Common myeloid progenitor, CD34-positive (primary cell): Measurements from ENCODE around the gene USP32.
A peak's percentile ranks its signal among the peaks of the same experiment; 100 is the strongest.

ENCODE experiments used
- CTCF ChIA-PET: fragments of 350-600 bp; sonication (Branson Sonifier 250); formaldehyde crosslinking; loops from one replicate; lab custom pipeline; 2021; ENCODE audit warnings: antibody characterized with exemption; lab: Charles Lee
- POLR2A ChIA-PET: fragments of 350-600 bp; sonication (Branson Sonifier 250); formaldehyde crosslinking; loops from one replicate; lab custom pipeline; 2021; ENCODE audit warnings: antibody characterized with exemption; lab: Charles Lee
- DNase-seq, 3 donors: peaks; one replicate each; pipeline versions ENCODE4 v3.0.0 to v3.0.0-alpha.2; 2013
- H3K27ac ChIP-seq, 2 experiments: 1 replicate in 1 of 2; 2 replicates in 1 of 2; pipeline ENCODE4 v1.7.0; 2013; ENCODE audit warnings: inconsistent platforms in 2 of 2, low read length in 2 of 2, mild to moderate bottlenecking in 2 of 2, low read depth in 1 of 2, moderate library complexity in 1 of 2; ENCODE audit not compliant: severe bottlenecking in 2 of 2, insufficient read depth in 1 of 2, poor library complexity in 1 of 2
- H3K27me3 ChIP-seq, 5 experiments: replicated peaks in 2 of 5; 1 replicate in 3 of 5; 2 replicates in 2 of 5; pipeline versions ENCODE4 v1.6.1 to v1.7.0; 2013; ENCODE audit warnings: low read length in 4 of 5, mild to moderate bottlenecking in 2 of 5, moderate library complexity in 2 of 5, inconsistent platforms in 1 of 5; ENCODE audit not compliant: insufficient read depth in 5 of 5, control insufficient read depth in 4 of 5
- H3K36me3 ChIP-seq, 4 experiments: 1 replicate in 2 of 4; 2 replicates in 2 of 4; pipeline versions ENCODE4 v1.6.1 to v1.7.0; 2013; ENCODE audit warnings: low read length in 3 of 4, control low read depth in 1 of 4, mild to moderate bottlenecking in 1 of 4; ENCODE audit not compliant: control insufficient read depth in 4 of 4, insufficient read depth in 4 of 4
- H3K4me1 ChIP-seq, 4 experiments: 1 replicate in 3 of 4; 2 replicates in 1 of 4; pipeline versions ENCODE4 v1.6.1 to v1.7.1; 2013; ENCODE audit warnings: low read length in 3 of 4, mild to moderate bottlenecking in 3 of 4, control low read depth in 1 of 4, inconsistent platforms in 1 of 4, moderate library complexity in 1 of 4; ENCODE audit not compliant: control insufficient read depth in 4 of 4, insufficient read depth in 4 of 4; ENCODE audit errors: control extremely low read depth in 1 of 4
- H3K4me3 ChIP-seq, 7 experiments: 1 replicate in 4 of 7; 2 replicates in 3 of 7; pipeline versions ENCODE4 v1.5.1 to v1.7.0; 2013; ENCODE audit warnings: mild to moderate bottlenecking in 7 of 7, low read length in 6 of 7, moderate library complexity in 6 of 7, inconsistent platforms in 2 of 7, low read depth in 2 of 7, control low read depth in 1 of 7; ENCODE audit not compliant: insufficient read depth in 4 of 7, control insufficient read depth in 1 of 7; ENCODE audit errors: extremely low read depth in 1 of 7
- H3K9me3 ChIP-seq, 5 experiments: 1 replicate in 4 of 5; 2 replicates in 1 of 5; pipeline versions ENCODE4 v1.6.1 to v1.7.1; 2013; ENCODE audit warnings: low read length in 4 of 5, mild to moderate bottlenecking in 2 of 5, inconsistent platforms in 1 of 5, low read depth in 1 of 5, moderate library complexity in 1 of 5; ENCODE audit not compliant: control insufficient read depth in 4 of 5, insufficient read depth in 2 of 5; ENCODE audit errors: control extremely low read depth in 1 of 5
- WGBS: methylation state at CpG from one replicate; pipeline ENCODE4 v1.1.5; 2013; ENCODE audit not compliant: insufficient coverage; 5-methylcytosine and 5-hydroxymethylcytosine counted together

USP32 gene

GRCh38 chr17:60363700-60364405 lies 28.1 kb downstream of the USP32 start:
- POLR2A ChIA-PET, result no interaction called here
- no CpG with 5 or more reads among the region's 3 CpGs for WGBS
- H3K4me3 ChIP-seq, result no peak overlapping the region
- no peaks in the 10 kb centered on the region for H3K36me3 ChIP-seq
- H3K9me3 ChIP-seq, result no peaks in the 10 kb centered on the region
- CTCF ChIA-PET, result interaction anchor here (1.1 kb wide), 1 partner anchor 9 kb away, joined by 6 read pairs; no protein-coding TSS in a partner anchor
- DNase-seq, result no peak
- H3K4me1 ChIP-seq, result peaks cover 0 to 7% (median 0%) of the 10 kb centered on the region in 4 experiments
- no peaks in the 10 kb centered on the region for H3K27me3 ChIP-seq
- H3K27ac ChIP-seq, result no peak overlapping the region

- Histone ChIP-seq H3K36me3 (no peaks in the 10 kb centered on the region), H3K27me3 (no peaks in the 10 kb centered on the region), H3K4me3 (no peak overlapping the region), H3K9me3 (no peaks in the 10 kb centered on the region), H3K4me1 (peaks cover 0 to 7% (median 0%) of the 10 kb centered on the region in 4 experiments), H3K27ac (no peak overlapping the region)
- ChIA-PET CTCF (no interaction called here), POLR2A (no interaction called here)
- no peak for DNase-seq
- WGBS, result no CpG with 5 or more reads among the region's 4 CpGs
Observed at GRCh38 chr17:60362329-60362728, 29.6 kb downstream of the USP32 start.

- DNase-seq, result peak; percentile 38 to 78 (median 61)
- CTCF ChIA-PET, result no interaction called here
- POLR2A ChIA-PET, result no interaction called here
- Histone ChIP-seq H3K4me1 (peaks cover 0 to 7% (median 0%) of the 10 kb centered on the region in 4 experiments), H3K9me3 (peaks cover 0 to 2% (median 0%) of the 10 kb centered on the region in 5 experiments), H3K36me3 (no peaks in the 10 kb centered on the region), H3K4me3 (no peak overlapping the region), H3K27ac (no peak overlapping the region), H3K27me3 (no peaks in the 10 kb centered on the region)
- no CpG with 5 or more reads among the region's 2 CpGs for WGBS
Observed at GRCh38 chr17:60361889-60362288, 30.0 kb downstream of the USP32 start.

- ChIA-PET CTCF (no interaction called here), POLR2A (no interaction called here)
- H3K27ac ChIP-seq, result no peak overlapping the region
- peaks cover 0 to 22% (median 4%) of the 10 kb centered on the region in 4 experiments for H3K4me1 ChIP-seq
- H3K27me3 ChIP-seq, result no peaks in the 10 kb centered on the region
- no peak for DNase-seq
- peaks cover 0 to 2% (median 0%) of the 10 kb centered on the region in 5 experiments for H3K9me3 ChIP-seq
- no peak overlapping the region for H3K4me3 ChIP-seq
- peaks cover 0 to 4% (median 0%) of the 10 kb centered on the region in 4 experiments for H3K36me3 ChIP-seq
Observed at GRCh38 chr17:60359415-60359814, 32.5 kb downstream of the USP32 start.

- Histone ChIP-seq H3K27ac (peak overlapping the region in 1 of 2 experiments; percentile 14), H3K36me3 (peaks cover 0 to 4% (median 0%) of the 10 kb centered on the region in 4 experiments), H3K9me3 (peaks cover 0 to 2% (median 0%) of the 10 kb centered on the region in 5 experiments), H3K4me3 (no peak overlapping the region), H3K27me3 (no peaks in the 10 kb centered on the region), H3K4me1 (peaks cover 0 to 18% (median 5%) of the 10 kb centered on the region in 4 experiments)
- peak in 1 of 3 donors; percentile 6 for DNase-seq
- POLR2A ChIA-PET, result no interaction called here
- WGBS, result 94% methylated on average over 3 of the region's 3 CpGs
- CTCF ChIA-PET, result no interaction called here
Observed at GRCh38 chr17:60358606-60359225, 33.2 kb downstream of the USP32 start.

GRCh38 chr17:60356940-60357339 lies 35.0 kb downstream of the USP32 start:
- DNase-seq, result no peak
- POLR2A ChIA-PET, result no interaction called here

More at GRCh38 chr17:60356940-60357339, 35.0 kb downstream of the USP32 start:
- CTCF ChIA-PET, result no interaction called here
- peaks cover 0 to 17% (median 5%) of the 10 kb centered on the region in 4 experiments for H3K4me1 ChIP-seq
- no peaks in the 10 kb centered on the region for H3K27me3 ChIP-seq
- H3K4me3 ChIP-seq, result no peak overlapping the region
- H3K36me3 ChIP-seq, result peaks cover 0 to 8% (median 0%) of the 10 kb centered on the region in 4 experiments
- H3K27ac ChIP-seq, result no peak overlapping the region
- WGBS, result no CpG with 5 or more reads among the region's 1 CpG
- peaks cover 0 to 2% (median 0%) of the 10 kb centered on the region in 5 experiments for H3K9me3 ChIP-seq
